Measurements from ENCODE around the gene CHPF.
A peak's percentile ranks its signal among the peaks of the same experiment; 100 is the strongest.

The CHPF gene

DNA sequence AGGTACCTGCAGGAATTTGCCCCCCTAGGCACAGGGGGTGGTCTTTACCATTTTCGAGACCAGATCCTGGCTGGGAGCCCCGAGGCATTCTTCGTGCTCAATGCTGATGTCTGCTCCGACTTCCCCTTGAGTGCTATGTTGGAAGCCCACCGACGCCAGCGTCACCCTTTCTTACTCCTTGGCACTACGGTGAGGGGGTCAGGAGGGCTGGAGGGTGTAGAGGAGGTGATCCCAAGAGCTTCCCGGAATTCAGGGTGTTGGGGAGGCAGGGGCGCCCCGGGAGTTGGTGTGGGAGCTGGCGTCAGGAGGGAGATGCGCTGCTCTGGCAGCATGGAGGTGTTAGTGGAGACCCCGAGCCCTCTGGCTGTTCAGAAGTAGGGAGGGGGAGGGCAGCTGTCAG is 41.8 kb downstream of the CHPF start:
- TF ChIP-seq, protein P1, sequence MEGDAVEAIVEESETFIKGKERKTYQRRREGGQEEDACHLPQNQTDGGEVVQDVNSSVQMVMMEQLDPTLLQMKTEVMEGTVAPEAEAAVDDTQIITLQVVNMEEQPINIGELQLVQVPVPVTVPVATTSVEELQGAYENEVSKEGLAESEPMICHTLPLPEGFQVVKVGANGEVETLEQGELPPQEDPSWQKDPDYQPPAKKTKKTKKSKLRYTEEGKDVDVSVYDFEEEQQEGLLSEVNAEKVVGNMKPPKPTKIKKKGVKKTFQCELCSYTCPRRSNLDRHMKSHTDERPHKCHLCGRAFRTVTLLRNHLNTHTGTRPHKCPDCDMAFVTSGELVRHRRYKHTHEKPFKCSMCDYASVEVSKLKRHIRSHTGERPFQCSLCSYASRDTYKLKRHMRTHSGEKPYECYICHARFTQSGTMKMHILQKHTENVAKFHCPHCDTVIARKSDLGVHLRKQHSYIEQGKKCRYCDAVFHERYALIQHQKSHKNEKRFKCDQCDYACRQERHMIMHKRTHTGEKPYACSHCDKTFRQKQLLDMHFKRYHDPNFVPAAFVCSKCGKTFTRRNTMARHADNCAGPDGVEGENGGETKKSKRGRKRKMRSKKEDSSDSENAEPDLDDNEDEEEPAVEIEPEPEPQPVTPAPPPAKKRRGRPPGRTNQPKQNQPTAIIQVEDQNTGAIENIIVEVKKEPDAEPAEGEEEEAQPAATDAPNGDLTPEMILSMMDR (IDR thresholded peaks at IDR 0.05; ENCODE audit: low read depth, low read length): no peak
- no peak for DNase-seq (ENCODE audit: low read depth in 2 of 2)
- H3K4me3 ChIP-seq (replicated peaks in 1 of 2; ENCODE audit: low read depth in 2 of 2, low read length in 2 of 2): no peak overlapping the region

DNA sequence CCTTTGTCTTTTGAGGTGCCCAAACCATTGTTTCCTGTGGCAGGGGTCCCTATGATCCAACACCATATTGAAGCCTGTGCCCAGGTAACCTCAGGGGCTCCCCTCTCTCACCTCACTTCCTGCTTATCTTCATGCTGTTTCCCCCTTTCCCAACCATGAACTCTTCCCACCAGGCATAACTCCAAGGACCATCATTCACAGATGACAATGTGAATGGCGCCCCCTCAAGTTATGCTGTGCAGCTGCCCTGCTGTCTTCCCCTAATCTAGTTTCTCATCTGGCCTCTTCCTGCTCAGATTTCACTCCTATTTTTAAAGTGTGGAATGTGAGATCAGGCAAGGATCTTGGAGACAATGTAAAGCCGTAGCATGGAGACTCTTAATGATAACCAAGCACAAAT is 43.5 kb downstream of the CHPF start:
- no peak overlapping the region for H3K4me3 ChIP-seq (replicated peaks in 1 of 2; ENCODE audit: low read depth in 2 of 2, low read length in 2 of 2)
- peak in 1 of 2 donors; percentile 17 for DNase-seq (ENCODE audit: low read depth in 2 of 2)
- TF ChIP-seq, protein P1 (IDR thresholded peaks at IDR 0.05; ENCODE audit: low read depth, low read length): peak; percentile 30

DNA sequence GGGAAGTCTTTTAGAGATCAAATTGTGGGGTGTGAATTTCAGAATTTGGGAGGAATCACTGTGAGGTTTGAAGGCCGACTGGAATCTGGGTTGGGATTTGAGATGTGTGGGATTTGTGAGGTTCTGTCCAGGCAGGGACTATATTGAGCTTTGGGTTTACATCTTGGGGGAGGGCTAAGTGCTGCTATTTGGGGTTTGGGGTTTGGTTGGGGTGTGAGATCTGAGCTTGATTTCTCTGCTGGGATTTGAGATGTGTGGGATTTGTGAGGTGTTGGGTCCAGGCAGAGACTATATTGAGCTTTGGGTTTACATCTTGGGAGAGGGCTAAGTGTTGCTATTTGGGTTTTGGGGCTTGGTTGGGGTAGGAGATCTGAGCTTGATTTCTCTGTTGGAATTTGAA is 44.1 kb downstream of the CHPF start:
- TF ChIP-seq, protein P1 (IDR thresholded peaks at IDR 0.05; ENCODE audit: low read depth, low read length): no peak
- H3K4me3 ChIP-seq (replicated peaks in 1 of 2; ENCODE audit: low read depth in 2 of 2, low read length in 2 of 2): peak overlapping the region; percentile 58 to 83

DNA sequence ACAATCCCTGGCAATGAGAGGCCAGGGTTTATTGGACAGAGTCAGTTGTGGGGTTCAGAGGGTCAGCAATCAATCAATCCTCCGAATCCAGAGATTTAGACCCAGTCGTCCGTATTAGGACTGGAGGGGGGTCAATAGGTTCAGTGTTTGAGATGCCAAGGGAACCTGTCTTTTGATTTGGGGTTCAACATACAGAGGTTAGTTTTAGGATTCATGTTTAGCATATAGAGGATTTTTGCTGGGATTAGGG is 44.6 kb downstream of the CHPF start:
- H3K4me3 ChIP-seq (replicated peaks in 1 of 2; ENCODE audit: low read depth in 2 of 2, low read length in 2 of 2): peak overlapping the region; percentile 58 to 83
- DNase-seq (ENCODE audit: low read depth in 2 of 2): no peak
- TF ChIP-seq, protein P1 (IDR thresholded peaks at IDR 0.05; ENCODE audit: low read depth, low read length): no peak

More for the DNA sequence above, 44.1 kb downstream of the CHPF start:
- DNase-seq (ENCODE audit: low read depth in 2 of 2): no peak

DNA sequence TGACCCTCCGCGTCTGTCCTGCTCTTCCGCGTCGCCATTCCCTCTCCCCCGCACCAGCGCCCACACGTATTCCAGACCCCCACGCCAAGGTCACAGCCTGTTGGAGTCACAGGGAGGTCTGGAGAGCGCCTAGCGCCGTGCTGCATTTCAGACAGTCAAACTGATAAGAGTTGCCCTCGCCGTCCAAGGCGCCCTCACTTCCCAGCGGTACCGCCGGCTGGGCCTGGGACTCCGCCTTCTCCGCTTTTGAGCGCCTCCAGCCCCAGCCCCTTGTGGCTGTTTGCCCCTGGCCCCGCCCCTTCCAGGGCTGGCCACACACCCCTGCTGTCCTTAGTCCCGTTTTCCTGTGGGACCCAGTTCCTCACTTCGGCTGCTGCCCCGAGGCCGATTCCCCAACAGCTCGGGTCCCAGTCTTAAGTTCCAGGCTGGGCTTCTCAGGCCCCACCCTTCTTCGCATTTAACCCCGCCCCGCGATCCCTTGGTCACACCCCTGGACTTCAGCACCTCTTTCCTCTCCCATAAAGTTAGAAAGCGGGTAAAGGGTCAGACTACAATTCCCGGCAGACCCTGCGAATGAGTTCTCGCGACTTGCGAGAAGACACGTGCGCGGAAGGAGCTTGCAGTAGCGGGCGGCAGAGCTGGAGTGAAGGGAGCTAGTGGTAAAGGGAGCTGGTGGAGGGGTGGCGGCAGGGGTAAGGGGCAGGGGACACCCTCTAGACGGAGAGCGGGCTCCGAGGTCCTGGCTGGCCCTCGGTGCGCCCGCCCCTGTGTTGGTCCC is 45.1 kb downstream of the CHPF start, which contains the start of gene GMPPA:
TSS of gene GMPPA (plus strand) at position 612 of the 778 bp plus-strand sequence. CDS start 1,085 bp downstream, outside the sequence.
- TF ChIP-seq, protein P1 (IDR thresholded peaks at IDR 0.05; ENCODE audit: low read depth, low read length): no peak
- H3K4me3 ChIP-seq (replicated peaks in 1 of 2; ENCODE audit: low read depth in 2 of 2, low read length in 2 of 2): peak within 1 kb of the TSS; percentile 58 to 83
- DNase-seq (ENCODE audit: low read depth in 2 of 2): peak; percentile 99

DNA sequence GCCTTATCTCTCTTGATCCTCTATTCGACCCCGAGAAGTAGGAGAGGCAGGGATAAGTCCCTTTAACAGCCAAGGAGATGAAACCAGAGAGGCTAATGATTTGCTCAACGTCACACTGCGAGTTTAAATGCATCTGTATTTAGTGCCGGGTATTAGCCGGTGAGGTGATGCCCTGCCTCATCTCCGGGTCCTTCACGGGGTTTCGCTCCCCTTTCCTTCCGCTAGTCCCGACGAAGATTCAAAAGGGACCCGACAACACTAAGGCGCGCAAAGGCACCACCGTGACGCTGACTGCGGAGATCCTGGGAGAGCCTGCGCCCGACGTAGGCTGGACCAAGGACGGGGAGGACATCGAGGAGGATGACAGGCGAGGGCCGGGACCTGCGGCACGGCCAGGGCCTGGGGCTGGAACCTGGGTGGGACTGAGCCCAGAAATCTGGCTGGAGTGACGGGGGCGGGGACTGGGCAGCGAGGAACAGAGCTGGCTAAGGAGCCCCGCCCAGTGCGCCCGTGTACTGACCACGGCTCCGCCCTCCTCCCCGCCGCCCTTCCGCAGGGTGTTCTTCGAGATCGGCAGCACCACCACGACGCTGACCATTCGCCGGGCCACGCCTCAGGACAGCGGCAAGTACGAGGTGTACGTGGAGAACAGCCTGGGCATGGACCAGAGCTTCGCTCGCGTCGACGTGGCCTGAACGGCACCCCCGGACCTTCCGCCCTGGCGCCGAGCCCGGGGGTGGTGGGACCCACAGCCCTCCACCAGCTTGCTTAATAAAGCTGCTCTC is 45.9 kb downstream of the CHPF start:
- H3K4me3 ChIP-seq (replicated peaks in 1 of 2; ENCODE audit: low read depth in 2 of 2, low read length in 2 of 2): peak overlapping the region; percentile 58 to 83
- TF ChIP-seq, protein P1 (IDR thresholded peaks at IDR 0.05; ENCODE audit: low read depth, low read length): no peak
- DNase-seq (ENCODE audit: low read depth in 2 of 2): peak; percentile 86 to 89
